Measurements from ENCODE around the gene ENG.

Gene ENG

GRCh38 chr9:127809002-127809539 lies 45.4 kb downstream of the ENG start:
- Mint-ChIP-seq H3K36me3 (peaks cover 2% of the 10 kb centered on the region), H3K9me3 (ENCODE audit: low read depth) (no peaks in the 10 kb centered on the region)

GRCh38 chr9:127808347-127809001 lies 46.0 kb downstream of the ENG start:
- peaks cover 13% of the 10 kb centered on the region for H3K4me1 Mint-ChIP-seq (ENCODE audit: low read depth)
- no peaks in the 10 kb centered on the region for H3K27me3 Mint-ChIP-seq
- no peaks in the 10 kb centered on the region for H3K9me3 Mint-ChIP-seq (ENCODE audit: low read depth)
- H3K4me3 Mint-ChIP-seq: no peak overlapping the region
- peaks cover 2% of the 10 kb centered on the region for H3K36me3 Mint-ChIP-seq
- peak overlapping the region; percentile 41 for H3K27ac Mint-ChIP-seq

More at GRCh38 chr9:127809002-127809539, 45.4 kb downstream of the ENG start:
- H3K4me1 Mint-ChIP-seq (ENCODE audit: low read depth): peaks cover 9% of the 10 kb centered on the region
- H3K27ac Mint-ChIP-seq: peak overlapping the region; percentile 41
- no peak overlapping the region for H3K4me3 Mint-ChIP-seq
- H3K27me3 Mint-ChIP-seq: no peaks in the 10 kb centered on the region

GRCh38 chr9:127806871-127807270 lies 47.6 kb downstream of the ENG start:
- Mint-ChIP-seq H3K27me3 (no peaks in the 10 kb centered on the region), H3K36me3 (peaks cover 2% of the 10 kb centered on the region), H3K4me1 (ENCODE audit: low read depth) (peaks cover 20% of the 10 kb centered on the region), H3K27ac (no peak overlapping the region), H3K4me3 (peak overlapping the region; percentile 20), H3K9me3 (ENCODE audit: low read depth) (no peaks in the 10 kb centered on the region)

GRCh38 chr9:127805620-127806019 lies 48.8 kb downstream of the ENG start:
- H3K36me3 Mint-ChIP-seq: peaks cover 2% of the 10 kb centered on the region
- H3K27me3 Mint-ChIP-seq: no peaks in the 10 kb centered on the region
- no peaks in the 10 kb centered on the region for H3K9me3 Mint-ChIP-seq (ENCODE audit: low read depth)
- peak overlapping the region; percentile 50 for H3K27ac Mint-ChIP-seq
- peak overlapping the region; percentile 40 for H3K4me3 Mint-ChIP-seq
- H3K4me1 Mint-ChIP-seq (ENCODE audit: low read depth): peaks cover 25% of the 10 kb centered on the region

GRCh38 chr9:127803507-127804352 lies 50.7 kb downstream of the ENG start:
- H3K27me3 Mint-ChIP-seq: no peaks in the 10 kb centered on the region
- peaks cover 25% of the 10 kb centered on the region for H3K4me1 Mint-ChIP-seq (ENCODE audit: low read depth)
- H3K27ac Mint-ChIP-seq: peak overlapping the region; percentile 95
- peaks cover 2% of the 10 kb centered on the region for H3K36me3 Mint-ChIP-seq
- H3K9me3 Mint-ChIP-seq (ENCODE audit: low read depth): no peaks in the 10 kb centered on the region
- peak overlapping the region; percentile 93 for H3K4me3 Mint-ChIP-seq

- peaks cover 2% of the 10 kb centered on the region for H3K36me3 Mint-ChIP-seq
- H3K4me1 Mint-ChIP-seq (ENCODE audit: low read depth): peaks cover 28% of the 10 kb centered on the region
- H3K27me3 Mint-ChIP-seq: no peaks in the 10 kb centered on the region
- H3K9me3 Mint-ChIP-seq (ENCODE audit: low read depth): no peaks in the 10 kb centered on the region
- H3K27ac Mint-ChIP-seq: peak within 1 kb of the TSS; percentile 95
- peak within 1 kb of the TSS; percentile 93 for H3K4me3 Mint-ChIP-seq
Measured at GRCh38 chr9:127802576-127803443, 51.6 kb downstream of the ENG start, which contains the start of gene FPGS. TSS of gene FPGS (plus strand) at chr9:127802882. CDS start at chr9:127802925, 43 bp downstream.

- Mint-ChIP-seq H3K4me1 (ENCODE audit: low read depth) (peaks cover 35% of the 10 kb centered on the region), H3K36me3 (peaks cover 2% of the 10 kb centered on the region), H3K9me3 (ENCODE audit: low read depth) (no peaks in the 10 kb centered on the region), H3K27me3 (no peaks in the 10 kb centered on the region), H3K4me3 (peak overlapping the region; percentile 76), H3K27ac (peak overlapping the region; percentile 79)
Measured at GRCh38 chr9:127801955-127802575, 52.4 kb downstream of the ENG start.

- Mint-ChIP-seq H3K36me3 (no peaks in the 10 kb centered on the region), H3K27ac (peak overlapping the region; percentile 83), H3K9me3 (ENCODE audit: low read depth) (no peaks in the 10 kb centered on the region), H3K27me3 (no peaks in the 10 kb centered on the region), H3K4me1 (ENCODE audit: low read depth) (peaks cover 33% of the 10 kb centered on the region), H3K4me3 (peak overlapping the region; percentile 61)
Measured at GRCh38 chr9:127796852-127797370, 57.5 kb downstream of the ENG start.

- no peaks in the 10 kb centered on the region for H3K36me3 Mint-ChIP-seq
- peaks cover 31% of the 10 kb centered on the region for H3K4me1 Mint-ChIP-seq (ENCODE audit: low read depth)
- H3K9me3 Mint-ChIP-seq (ENCODE audit: low read depth): no peaks in the 10 kb centered on the region
- H3K4me3 Mint-ChIP-seq: peak overlapping the region; percentile 61
- peak overlapping the region; percentile 83 for H3K27ac Mint-ChIP-seq
- H3K27me3 Mint-ChIP-seq: no peaks in the 10 kb centered on the region
Measured at GRCh38 chr9:127796225-127796813, 58.1 kb downstream of the ENG start.

GRCh38 chr9:127794001-127794791 lies 60.3 kb downstream of the ENG start:
- Mint-ChIP-seq H3K36me3 (peaks cover 2% of the 10 kb centered on the region), H3K4me3 (no peak overlapping the region), H3K9me3 (ENCODE audit: low read depth) (no peaks in the 10 kb centered on the region), H3K4me1 (ENCODE audit: low read depth) (peaks cover 37% of the 10 kb centered on the region), H3K27me3 (no peaks in the 10 kb centered on the region), H3K27ac (no peak overlapping the region)

- Mint-ChIP-seq H3K27ac (peak overlapping the region; percentile 24), H3K36me3 (peaks cover 2% of the 10 kb centered on the region), H3K27me3 (no peaks in the 10 kb centered on the region), H3K9me3 (ENCODE audit: low read depth) (no peaks in the 10 kb centered on the region), H3K4me3 (no peak overlapping the region), H3K4me1 (ENCODE audit: low read depth) (peaks cover 45% of the 10 kb centered on the region)
Measured at GRCh38 chr9:127793093-127793708, 61.3 kb downstream of the ENG start.

GRCh38 chr9:127792417-127793031 lies 61.9 kb downstream of the ENG start:
- no peaks in the 10 kb centered on the region for H3K9me3 Mint-ChIP-seq (ENCODE audit: low read depth)
- H3K27me3 Mint-ChIP-seq: no peaks in the 10 kb centered on the region
- H3K4me1 Mint-ChIP-seq (ENCODE audit: low read depth): peaks cover 44% of the 10 kb centered on the region
- H3K4me3 Mint-ChIP-seq: no peak overlapping the region
- peak overlapping the region; percentile 18 for H3K27ac Mint-ChIP-seq
- H3K36me3 Mint-ChIP-seq: peaks cover 2% of the 10 kb centered on the region
